ENCODE results near the gene LENG9.
"Not testable (repeated sequence)": the region's sequence is repeated elsewhere in the genome, so short reads cannot be mapped to it uniquely, and the experiment has no call there.

GRCh38 chr19:54498451-54498772 lies 34.8 kb upstream of the LENG9 start:
- TF ChIP-seq CTCF (IDR thresholded peaks at IDR 0.05); KDM5A (IDR thresholded peaks at IDR 0.05); CHD2 (IDR thresholded peaks at IDR 0.05; ENCODE audit: low read length, partially characterized antibody); NR3C1 (IDR thresholded peaks at IDR 0.05); RAD21 (conservative IDR thresholded peaks at IDR 0.05 in 1 of 2, IDR thresholded peaks at IDR 0.05 in 1 of 2); POLR2A (IDR thresholded peaks at IDR 0.05; ENCODE audit: low read length); RCOR1 (IDR thresholded peaks at IDR 0.05; ENCODE audit: low read depth, low read length); CEBPB (IDR thresholded peaks at IDR 0.05); BHLHE40 (IDR thresholded peaks at IDR 0.05; ENCODE audit: low read depth, low read length); ZFP36 (IDR thresholded peaks at IDR 0.05; ENCODE audit: borderline replicate concordance, partially characterized antibody); MAX (IDR thresholded peaks at IDR 0.05); REST (IDR thresholded peaks at IDR 0.05): not testable (repeated sequence)
